ENCODE measurements around the gene AASS. TPM values are rescaled to one million over a fixed set of nuclear protein-coding genes. Genes with fewer than 3 reads are reported as not detected.

The AASS gene
- total RNA-seq, 6 experiments from 2014 or later = 8.1 to 10.2 (median 8.9) TPM

GRCh38 chr7:122118757-122119156, 25.3 kb downstream of the AASS start:
- no peak overlapping the region for H3K27ac Mint-ChIP-seq
- no peak overlapping the region for H3K4me3 Mint-ChIP-seq
- peaks cover 5% of the 10 kb centered on the region for H3K4me1 Mint-ChIP-seq (ENCODE audit: low read depth)
- DNase-seq = no peak
- peaks cover 13% of the 10 kb centered on the region; the same call in 1 of the 2 replicates for H3K36me3 Mint-ChIP-seq (ENCODE audit: low read depth)
- no peaks in the 10 kb centered on the region for H3K27me3 Mint-ChIP-seq (ENCODE audit: insufficient read depth)
- no peaks in the 10 kb centered on the region for H3K9me3 Mint-ChIP-seq
- TF ChIP-seq, protein P1, sequence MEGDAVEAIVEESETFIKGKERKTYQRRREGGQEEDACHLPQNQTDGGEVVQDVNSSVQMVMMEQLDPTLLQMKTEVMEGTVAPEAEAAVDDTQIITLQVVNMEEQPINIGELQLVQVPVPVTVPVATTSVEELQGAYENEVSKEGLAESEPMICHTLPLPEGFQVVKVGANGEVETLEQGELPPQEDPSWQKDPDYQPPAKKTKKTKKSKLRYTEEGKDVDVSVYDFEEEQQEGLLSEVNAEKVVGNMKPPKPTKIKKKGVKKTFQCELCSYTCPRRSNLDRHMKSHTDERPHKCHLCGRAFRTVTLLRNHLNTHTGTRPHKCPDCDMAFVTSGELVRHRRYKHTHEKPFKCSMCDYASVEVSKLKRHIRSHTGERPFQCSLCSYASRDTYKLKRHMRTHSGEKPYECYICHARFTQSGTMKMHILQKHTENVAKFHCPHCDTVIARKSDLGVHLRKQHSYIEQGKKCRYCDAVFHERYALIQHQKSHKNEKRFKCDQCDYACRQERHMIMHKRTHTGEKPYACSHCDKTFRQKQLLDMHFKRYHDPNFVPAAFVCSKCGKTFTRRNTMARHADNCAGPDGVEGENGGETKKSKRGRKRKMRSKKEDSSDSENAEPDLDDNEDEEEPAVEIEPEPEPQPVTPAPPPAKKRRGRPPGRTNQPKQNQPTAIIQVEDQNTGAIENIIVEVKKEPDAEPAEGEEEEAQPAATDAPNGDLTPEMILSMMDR (IDR thresholded peaks at IDR 0.05) = no peak

DNA sequence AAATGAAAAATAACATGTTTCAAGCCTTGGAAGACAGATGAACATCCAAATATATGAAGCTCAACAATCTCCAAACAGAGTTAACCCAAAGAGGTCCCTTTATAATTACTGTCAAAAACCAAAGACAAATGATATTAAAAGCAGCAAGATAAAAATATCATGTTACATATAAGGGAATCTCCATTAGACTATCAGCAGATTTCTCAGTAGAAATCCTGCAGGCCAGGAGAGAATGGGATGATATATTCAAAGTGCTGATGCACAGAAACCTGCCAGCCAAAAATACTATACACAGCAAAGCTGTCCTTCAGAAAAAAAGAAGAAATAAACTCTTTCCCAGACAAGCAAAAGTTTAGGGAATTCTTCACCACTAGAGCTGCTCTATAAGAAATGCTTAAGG, 41.0 kb downstream of the AASS start:
- H3K4me3 Mint-ChIP-seq = no peak overlapping the region
- DNase-seq = no peak
- H3K27ac Mint-ChIP-seq = no peak overlapping the region
- TF ChIP-seq, protein P1 (IDR thresholded peaks at IDR 0.05) = no peak
- H3K9me3 Mint-ChIP-seq = peaks cover 7% of the 10 kb centered on the region
- no peaks in the 10 kb centered on the region; the same call in 1 of the 2 replicates for H3K27me3 Mint-ChIP-seq (ENCODE audit: insufficient read depth)
- no peaks in the 10 kb centered on the region for H3K4me1 Mint-ChIP-seq (ENCODE audit: low read depth)
- peaks cover 41% of the 10 kb centered on the region for H3K36me3 Mint-ChIP-seq (ENCODE audit: low read depth)

DNA sequence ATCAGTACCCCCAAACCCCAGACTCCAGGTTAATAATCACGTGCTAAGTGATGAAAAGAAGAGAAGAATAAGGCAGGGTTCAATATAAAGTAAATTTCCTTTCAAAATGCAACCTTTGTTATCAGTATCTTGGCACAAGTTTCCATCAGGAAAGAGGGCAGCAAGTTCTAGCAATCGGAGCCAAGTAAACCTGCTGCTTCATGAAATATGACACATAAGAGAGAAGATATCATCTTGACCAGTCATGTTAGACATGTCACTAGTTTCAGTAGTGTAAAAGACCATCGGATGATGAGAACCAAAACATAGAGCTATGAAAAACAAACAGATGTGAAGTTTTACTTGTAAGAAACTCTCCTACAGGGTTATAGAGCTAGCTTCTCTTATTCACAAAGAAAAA, 44.0 kb downstream of the AASS start:
- Mint-ChIP-seq H3K9me3 (peaks cover 7% of the 10 kb centered on the region), H3K27ac (no peak overlapping the region), H3K27me3 (ENCODE audit: insufficient read depth) (no peaks in the 10 kb centered on the region), H3K4me3 (no peak overlapping the region), H3K4me1 (ENCODE audit: low read depth) (no peaks in the 10 kb centered on the region), H3K36me3 (ENCODE audit: low read depth) (peaks cover 24% of the 10 kb centered on the region)
- no peak for DNase-seq
- TF ChIP-seq, protein P1 (IDR thresholded peaks at IDR 0.05) = no peak

DNA sequence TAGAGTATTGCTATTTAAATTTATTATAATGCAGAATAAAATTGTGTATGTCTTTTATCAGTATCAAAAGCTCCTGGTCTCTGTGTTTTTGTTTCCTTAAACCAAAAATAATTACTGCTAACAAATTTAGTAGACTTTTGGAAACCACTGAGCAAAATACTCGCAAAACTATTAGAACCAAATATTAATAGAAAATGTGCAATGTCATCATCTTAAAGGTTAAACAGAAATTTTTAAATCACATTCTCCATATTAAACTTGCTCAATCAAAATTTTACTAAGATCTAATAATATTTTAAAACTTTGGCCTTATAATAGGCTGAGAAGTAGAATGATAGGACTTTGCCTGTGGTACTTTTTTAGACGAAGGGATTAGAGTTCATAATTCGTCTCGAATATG, 48.4 kb downstream of the AASS start:
- no peaks in the 10 kb centered on the region for H3K9me3 Mint-ChIP-seq
- no peaks in the 10 kb centered on the region for H3K36me3 Mint-ChIP-seq (ENCODE audit: low read depth)
- TF ChIP-seq, protein P1 (IDR thresholded peaks at IDR 0.05) = no peak
- H3K27ac Mint-ChIP-seq = no peak overlapping the region
- no peaks in the 10 kb centered on the region; the same call in 1 of the 2 replicates for H3K27me3 Mint-ChIP-seq (ENCODE audit: insufficient read depth)
- H3K4me1 Mint-ChIP-seq (ENCODE audit: low read depth) = no peaks in the 10 kb centered on the region
- DNase-seq = no peak
- no peak overlapping the region for H3K4me3 Mint-ChIP-seq

- Mint-ChIP-seq H3K36me3 (ENCODE audit: low read depth) (no peaks in the 10 kb centered on the region), H3K27ac (no peak overlapping the region), H3K4me1 (ENCODE audit: low read depth) (no peaks in the 10 kb centered on the region), H3K9me3 (no peaks in the 10 kb centered on the region), H3K27me3 (ENCODE audit: insufficient read depth) (no peaks in the 10 kb centered on the region; the same call in 1 of the 2 replicates), H3K4me3 (no peak overlapping the region)
- no peak for DNase-seq
- TF ChIP-seq, protein P1 (IDR thresholded peaks at IDR 0.05) = no peak
Observed at GRCh38 chr7:122094549-122094948, 49.5 kb downstream of the AASS start.
